HCT116 (cell line): ENCODE measurements around the gene ABHD17C.

Source experiments
- CBX3 ChIP-seq: IDR thresholded peaks from 2 replicates; pipeline ENCODE4 v1.6.1; 2012; ENCODE audit warnings: low read depth
- CTCF ChIP-seq, 3 experiments: fragments of 200-600 bp in 1 of 3; sonication (generic) in 1 of 3; IDR thresholded peaks in 2 of 3; conservative IDR thresholded peaks in 1 of 3; 2 replicates each; pipeline ENCODE4 v1.5.1; 2012 to 2017; ENCODE audit warnings: low read depth in 2 of 3, low read length in 2 of 3, antibody characterized with exemption in 1 of 3, borderline replicate concordance in 1 of 3, control low read depth in 1 of 3, mild to moderate bottlenecking in 1 of 3, mixed read lengths in 1 of 3, mixed run types in 1 of 3, moderate library complexity in 1 of 3; ENCODE audit not compliant: insufficient read depth in 1 of 3
- EGR1 ChIP-seq: IDR thresholded peaks from 2 replicates; pipeline ENCODE4 v1.6.1; 2012; ENCODE audit warnings: low read depth
- EZH2 ChIP-seq: fragments of 200-600 bp; sonication (generic); IDR thresholded peaks from 2 replicates; pipeline ENCODE4 v1.6.1; 2017; ENCODE audit warnings: antibody characterized with exemption, mixed run types
- EZH2phosphoT487 ChIP-seq: fragments of 200-600 bp; IDR thresholded peaks from 2 replicates; pipeline ENCODE4 v1.6.1; 2018; ENCODE audit warnings: antibody characterized with exemption, borderline replicate concordance
- MAX ChIP-seq: IDR thresholded peaks from 2 replicates; pipeline ENCODE4 v1.6.1; 2012
- POLR2A ChIP-seq: IDR thresholded peaks from 2 replicates; pipeline ENCODE4 v1.7.0; 2011; ENCODE audit warnings: borderline replicate concordance; ENCODE audit not compliant: insufficient read depth, insufficient read length; ENCODE audit errors: extremely low read depth
- POLR2AphosphoS5 ChIP-seq: IDR thresholded peaks from 2 replicates; pipeline ENCODE4 v1.6.1; 2011; ENCODE audit warnings: mild to moderate bottlenecking, low read depth, low read length, moderate library complexity
- REST ChIP-seq: IDR thresholded peaks from 2 replicates; pipeline ENCODE4 v1.6.1; 2012; ENCODE audit warnings: low read depth
- ZNF274 ChIP-seq: fragments of 200-500 bp; sonication (Bioruptor generic); IDR thresholded peaks from 2 replicates; pipeline ENCODE4 v1.6.1; 2014; ENCODE audit warnings: mild to moderate bottlenecking, low read depth, low read length, inconsistent platforms
- TF ChIP-seq, protein P1 (sequence below): IDR thresholded peaks from 2 replicates; pipeline ENCODE4 v1.6.1; 2012

DNA sequence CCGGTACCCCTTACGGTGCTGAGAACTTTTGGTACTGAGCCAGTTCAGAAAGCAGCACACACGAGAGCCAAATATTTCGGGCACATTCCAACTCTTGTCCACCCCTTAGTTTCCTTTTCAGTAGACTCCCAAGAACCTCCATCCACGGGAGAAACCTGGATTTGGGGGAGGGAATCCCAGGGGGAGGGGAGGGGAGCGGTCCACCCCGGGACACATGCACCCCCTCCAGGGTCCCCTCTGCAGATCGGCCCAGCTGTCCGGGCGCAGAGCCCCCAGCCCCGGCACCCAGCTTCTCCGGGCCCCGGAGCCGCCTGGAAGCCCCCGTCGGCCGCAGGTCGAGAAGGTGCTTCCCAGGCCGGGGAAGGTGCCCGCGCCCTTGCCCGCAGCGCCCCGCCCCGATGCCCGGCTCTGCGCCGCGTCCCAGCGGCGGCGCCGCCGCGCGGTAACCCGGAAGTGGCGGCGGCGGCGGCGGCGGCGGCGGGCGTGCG is 455 bp upstream of the ABHD17C start:
- no peak for TF ChIP-seq CTCF (IDR thresholded peaks at IDR 0.05 in 2 of 3, conservative IDR thresholded peaks at IDR 0.05 in 1 of 3; ENCODE audit: borderline replicate concordance in 1 of 3, insufficient read depth in 1 of 3, low read depth in 2 of 3, low read length in 2 of 3)
- TF ChIP-seq EZH2 = no peak
- no peak for TF ChIP-seq EGR1
- no peak for TF ChIP-seq POLR2AphosphoS5
- no peak for TF ChIP-seq ZNF274
- TF ChIP-seq CBX3 = no peak
- no peak for TF ChIP-seq EZH2phosphoT487
- TF ChIP-seq POLR2A = no peak
- TF ChIP-seq MAX = no peak
- TF ChIP-seq, protein P1, sequence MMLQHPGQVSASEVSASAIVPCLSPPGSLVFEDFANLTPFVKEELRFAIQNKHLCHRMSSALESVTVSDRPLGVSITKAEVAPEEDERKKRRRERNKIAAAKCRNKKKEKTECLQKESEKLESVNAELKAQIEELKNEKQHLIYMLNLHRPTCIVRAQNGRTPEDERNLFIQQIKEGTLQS = no peak
- TF ChIP-seq REST = no peak
